Measurements from ENCODE around the gene CIDEB. TPM values are rescaled to one million over a fixed set of nuclear protein-coding genes. Genes with fewer than 3 reads are reported as not detected.

The CIDEB gene
- total and polyA plus RNA-seq, 2 of the 13 experiments (the other 11 are each of a cell fraction or from before 2014, with no cell fraction given) = 35.8 to 110 TPM

DNA sequence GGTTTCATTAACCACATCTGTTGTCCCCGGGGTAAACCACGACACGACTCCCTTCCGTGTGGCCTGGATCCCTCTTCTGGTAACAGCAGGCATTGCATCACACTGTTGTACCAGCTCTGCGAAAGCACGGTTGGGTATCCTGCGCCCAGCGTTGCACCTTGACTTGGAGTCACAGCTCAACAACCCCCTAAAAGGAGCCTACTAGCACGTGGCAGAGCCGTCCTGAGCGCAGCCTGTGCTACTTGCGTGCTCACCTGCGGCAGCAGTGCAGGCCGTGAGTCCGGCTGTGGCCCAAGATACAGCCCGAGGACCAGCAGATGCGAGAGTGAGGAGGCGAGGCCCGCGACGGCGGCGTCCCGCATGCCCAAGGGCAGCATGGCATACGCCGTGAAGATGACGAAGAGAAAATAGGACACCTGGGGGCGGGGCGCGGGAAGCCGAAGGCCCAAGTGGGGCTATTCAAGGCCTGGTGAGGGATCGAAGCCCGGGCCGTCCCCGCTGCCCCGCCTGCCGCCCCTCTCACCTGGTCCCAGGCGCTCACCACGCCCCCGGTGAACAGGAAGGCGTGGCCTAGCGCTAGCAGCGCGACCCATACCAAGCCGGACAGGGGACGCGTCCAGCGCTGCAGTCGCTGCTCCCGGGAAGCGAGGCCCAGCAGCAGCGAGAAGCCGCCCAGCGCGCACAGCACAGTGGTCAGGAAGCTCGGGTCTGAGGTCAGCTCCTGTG lies 24.7 kb upstream of the CIDEB start (continued):
- TF ChIP-seq, protein P1, sequence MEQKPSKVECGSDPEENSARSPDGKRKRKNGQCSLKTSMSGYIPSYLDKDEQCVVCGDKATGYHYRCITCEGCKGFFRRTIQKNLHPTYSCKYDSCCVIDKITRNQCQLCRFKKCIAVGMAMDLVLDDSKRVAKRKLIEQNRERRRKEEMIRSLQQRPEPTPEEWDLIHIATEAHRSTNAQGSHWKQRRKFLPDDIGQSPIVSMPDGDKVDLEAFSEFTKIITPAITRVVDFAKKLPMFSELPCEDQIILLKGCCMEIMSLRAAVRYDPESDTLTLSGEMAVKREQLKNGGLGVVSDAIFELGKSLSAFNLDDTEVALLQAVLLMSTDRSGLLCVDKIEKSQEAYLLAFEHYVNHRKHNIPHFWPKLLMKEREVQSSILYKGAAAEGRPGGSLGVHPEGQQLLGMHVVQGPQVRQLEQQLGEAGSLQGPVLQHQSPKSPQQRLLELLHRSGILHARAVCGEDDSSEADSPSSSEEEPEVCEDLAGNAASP (CRISPR knock-in tag; IDR thresholded peaks at IDR 0.05; ENCODE audit: borderline replicate concordance) = no peak; the same call in 1 of the 2 replicates
- TF ChIP-seq ZNF34 (CRISPR knock-in tag; IDR thresholded peaks at IDR 0.05; ENCODE audit: borderline replicate concordance) (peak; percentile 100), PHF5A (CRISPR knock-in tag; IDR thresholded peaks at IDR 0.05; ENCODE audit: low read depth, unreplicated experiment) (peak; percentile 61), ZNF329 (CRISPR knock-in tag; IDR thresholded peaks at IDR 0.05; ENCODE audit: low read depth) (peak; percentile 49; the same call in 1 of the 2 replicates), FOXK1 (CRISPR knock-in tag; IDR thresholded peaks at IDR 0.05; ENCODE audit: borderline replicate concordance, low read depth) (no peak), KDM3A (CRISPR knock-in tag; IDR thresholded peaks at IDR 0.05; ENCODE audit: low read depth) (peak; percentile 87; the same call in 1 of the 2 replicates), TEAD3 (CRISPR knock-in tag; optimal IDR thresholded peaks at IDR 0.05; ENCODE audit: borderline replicate concordance) (peak; percentile 55), ZNF616 (CRISPR knock-in tag; IDR thresholded peaks at IDR 0.05; ENCODE audit: low read depth) (peak; percentile 92; the same call in 1 of the 2 replicates), MAFF (IDR thresholded peaks at IDR 0.05; ENCODE audit: low read depth, low read length) (no peak), ZNF781 (CRISPR knock-in tag; IDR thresholded peaks at IDR 0.05; ENCODE audit: borderline replicate concordance, not compliant biosample characterization) (peak; percentile 95), BORCS8-MEF2B (CRISPR knock-in tag; IDR thresholded peaks at IDR 0.05) (peak; percentile 95)
- TF ChIP-seq, protein P2, sequence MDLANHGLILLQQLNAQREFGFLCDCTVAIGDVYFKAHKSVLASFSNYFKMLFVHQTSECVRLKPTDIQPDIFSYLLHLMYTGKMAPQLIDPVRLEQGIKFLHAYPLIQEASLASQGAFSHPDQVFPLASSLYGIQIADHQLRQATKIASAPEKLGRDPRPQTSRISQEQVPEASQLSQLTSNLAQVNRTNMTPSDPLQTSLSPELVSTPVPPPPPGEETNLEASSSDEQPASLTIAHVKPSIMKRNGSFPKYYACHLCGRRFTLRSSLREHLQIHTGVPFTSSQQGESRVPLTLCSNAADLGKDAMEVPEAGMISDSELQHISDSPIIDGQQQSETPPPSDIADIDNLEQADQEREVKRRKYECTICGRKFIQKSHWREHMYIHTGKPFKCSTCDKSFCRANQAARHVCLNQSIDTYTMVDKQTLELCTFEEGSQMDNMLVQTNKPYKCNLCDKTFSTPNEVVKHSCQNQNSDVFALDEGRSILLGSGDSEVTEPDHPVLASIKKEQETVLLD (CRISPR knock-in tag; IDR thresholded peaks at IDR 0.05; ENCODE audit: low read depth) = peak; percentile 93
- TF ChIP-seq, protein P3, sequence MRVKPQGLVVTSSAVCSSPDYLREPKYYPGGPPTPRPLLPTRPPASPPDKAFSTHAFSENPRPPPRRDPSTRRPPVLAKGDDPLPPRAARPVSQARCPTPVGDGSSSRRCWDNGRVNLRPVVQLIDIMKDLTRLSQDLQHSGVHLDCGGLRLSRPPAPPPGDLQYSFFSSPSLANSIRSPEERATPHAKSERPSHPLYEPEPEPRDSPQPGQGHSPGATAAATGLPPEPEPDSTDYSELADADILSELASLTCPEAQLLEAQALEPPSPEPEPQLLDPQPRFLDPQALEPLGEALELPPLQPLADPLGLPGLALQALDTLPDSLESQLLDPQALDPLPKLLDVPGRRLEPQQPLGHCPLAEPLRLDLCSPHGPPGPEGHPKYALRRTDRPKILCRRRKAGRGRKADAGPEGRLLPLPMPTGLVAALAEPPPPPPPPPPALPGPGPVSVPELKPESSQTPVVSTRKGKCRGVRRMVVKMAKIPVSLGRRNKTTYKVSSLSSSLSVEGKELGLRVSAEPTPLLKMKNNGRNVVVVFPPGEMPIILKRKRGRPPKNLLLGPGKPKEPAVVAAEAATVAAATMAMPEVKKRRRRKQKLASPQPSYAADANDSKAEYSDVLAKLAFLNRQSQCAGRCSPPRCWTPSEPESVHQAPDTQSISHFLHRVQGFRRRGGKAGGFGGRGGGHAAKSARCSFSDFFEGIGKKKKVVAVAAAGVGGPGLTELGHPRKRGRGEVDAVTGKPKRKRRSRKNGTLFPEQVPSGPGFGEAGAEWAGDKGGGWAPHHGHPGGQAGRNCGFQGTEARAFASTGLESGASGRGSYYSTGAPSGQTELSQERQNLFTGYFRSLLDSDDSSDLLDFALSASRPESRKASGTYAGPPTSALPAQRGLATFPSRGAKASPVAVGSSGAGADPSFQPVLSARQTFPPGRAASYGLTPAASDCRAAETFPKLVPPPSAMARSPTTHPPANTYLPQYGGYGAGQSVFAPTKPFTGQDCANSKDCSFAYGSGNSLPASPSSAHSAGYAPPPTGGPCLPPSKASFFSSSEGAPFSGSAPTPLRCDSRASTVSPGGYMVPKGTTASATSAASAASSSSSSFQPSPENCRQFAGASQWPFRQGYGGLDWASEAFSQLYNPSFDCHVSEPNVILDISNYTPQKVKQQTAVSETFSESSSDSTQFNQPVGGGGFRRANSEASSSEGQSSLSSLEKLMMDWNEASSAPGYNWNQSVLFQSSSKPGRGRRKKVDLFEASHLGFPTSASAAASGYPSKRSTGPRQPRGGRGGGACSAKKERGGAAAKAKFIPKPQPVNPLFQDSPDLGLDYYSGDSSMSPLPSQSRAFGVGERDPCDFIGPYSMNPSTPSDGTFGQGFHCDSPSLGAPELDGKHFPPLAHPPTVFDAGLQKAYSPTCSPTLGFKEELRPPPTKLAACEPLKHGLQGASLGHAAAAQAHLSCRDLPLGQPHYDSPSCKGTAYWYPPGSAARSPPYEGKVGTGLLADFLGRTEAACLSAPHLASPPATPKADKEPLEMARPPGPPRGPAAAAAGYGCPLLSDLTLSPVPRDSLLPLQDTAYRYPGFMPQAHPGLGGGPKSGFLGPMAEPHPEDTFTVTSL (CRISPR knock-in tag; IDR thresholded peaks at IDR 0.05; ENCODE audit: borderline replicate concordance) = peak; percentile 43; the same call in 1 of the 2 replicates
- TF ChIP-seq, protein P4, sequence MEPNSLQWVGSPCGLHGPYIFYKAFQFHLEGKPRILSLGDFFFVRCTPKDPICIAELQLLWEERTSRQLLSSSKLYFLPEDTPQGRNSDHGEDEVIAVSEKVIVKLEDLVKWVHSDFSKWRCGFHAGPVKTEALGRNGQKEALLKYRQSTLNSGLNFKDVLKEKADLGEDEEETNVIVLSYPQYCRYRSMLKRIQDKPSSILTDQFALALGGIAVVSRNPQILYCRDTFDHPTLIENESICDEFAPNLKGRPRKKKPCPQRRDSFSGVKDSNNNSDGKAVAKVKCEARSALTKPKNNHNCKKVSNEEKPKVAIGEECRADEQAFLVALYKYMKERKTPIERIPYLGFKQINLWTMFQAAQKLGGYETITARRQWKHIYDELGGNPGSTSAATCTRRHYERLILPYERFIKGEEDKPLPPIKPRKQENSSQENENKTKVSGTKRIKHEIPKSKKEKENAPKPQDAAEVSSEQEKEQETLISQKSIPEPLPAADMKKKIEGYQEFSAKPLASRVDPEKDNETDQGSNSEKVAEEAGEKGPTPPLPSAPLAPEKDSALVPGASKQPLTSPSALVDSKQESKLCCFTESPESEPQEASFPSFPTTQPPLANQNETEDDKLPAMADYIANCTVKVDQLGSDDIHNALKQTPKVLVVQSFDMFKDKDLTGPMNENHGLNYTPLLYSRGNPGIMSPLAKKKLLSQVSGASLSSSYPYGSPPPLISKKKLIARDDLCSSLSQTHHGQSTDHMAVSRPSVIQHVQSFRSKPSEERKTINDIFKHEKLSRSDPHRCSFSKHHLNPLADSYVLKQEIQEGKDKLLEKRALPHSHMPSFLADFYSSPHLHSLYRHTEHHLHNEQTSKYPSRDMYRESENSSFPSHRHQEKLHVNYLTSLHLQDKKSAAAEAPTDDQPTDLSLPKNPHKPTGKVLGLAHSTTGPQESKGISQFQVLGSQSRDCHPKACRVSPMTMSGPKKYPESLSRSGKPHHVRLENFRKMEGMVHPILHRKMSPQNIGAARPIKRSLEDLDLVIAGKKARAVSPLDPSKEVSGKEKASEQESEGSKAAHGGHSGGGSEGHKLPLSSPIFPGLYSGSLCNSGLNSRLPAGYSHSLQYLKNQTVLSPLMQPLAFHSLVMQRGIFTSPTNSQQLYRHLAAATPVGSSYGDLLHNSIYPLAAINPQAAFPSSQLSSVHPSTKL (CRISPR knock-in tag; IDR thresholded peaks at IDR 0.05) = peak; percentile 59

Data from HepG2 (cell line).